HepG2 (cell line): ENCODE results near the gene GPS2. TPM values are rescaled to one million over a fixed set of nuclear protein-coding genes. Genes with fewer than 3 reads are reported as not detected.

Experiments
- ATAC-seq: fragments of 200-7000 bp; cut with Tn5 transposase; 3 replicates; pipeline ENCODE4 v1.9.1; 2020; ENCODE audit warnings: mild to moderate bottlenecking, moderate library complexity
- BruUV-seq: library from RNA; stranded (reverse); fragments of 400-500 nt; replicated peaks from 2 replicates; lab custom pipeline; 2021; lab: Mats Ljungman, UMichigan
- CTCF ChIA-PET: fragments of 300-600 bp; formaldehyde crosslinking; extraction: SDS; loops from one replicate; lab custom pipeline; 2021; ENCODE audit warnings: low total read pairs, inconsistent platforms, low intra/inter-chr PET ratio; lab: Yijun Ruan, JAX
- POLR2A ChIA-PET: fragments of 350-600 bp; sonication (Branson Sonifier 250); formaldehyde crosslinking; loops from one replicate; lab custom pipeline; 2020; ENCODE audit warnings: antibody characterized with exemption, inconsistent platforms; lab: Yijun Ruan, JAX
- DNase-seq: peaks from one replicate; pipeline ENCODE4 v3.0.0-alpha.2; 2015; ENCODE audit warnings: low spot score
- FAIRE-seq: peaks from 3 replicates; lab custom pipeline; 2011; peaks lifted over from hg19 to GRCh38; lab: Jason Lieb, UNC
- H2AFZ ChIP-seq: one replicate; pipeline ENCODE4 v1.6.1; 2011; ENCODE audit warnings: low read length, inconsistent platforms
- H3K27ac ChIP-seq: fragments of 300-600 bp; 3 replicates; pipeline ENCODE4 v1.8.0; 2011; ENCODE audit warnings: mixed run types, mild to moderate bottlenecking, mixed read lengths, low read length, inconsistent platforms; ENCODE audit not compliant: insufficient read depth; ENCODE audit errors: extremely low read length
- H3K27me3 ChIP-seq, 2 experiments: fragments of 200-600 bp in 1 of 2; 2 replicates in 1 of 2; 3 replicates in 1 of 2; pipeline versions ENCODE4 v1.6.0 to v1.8.0; 2011; ENCODE audit warnings: low read length in 2 of 2, mild to moderate bottlenecking in 2 of 2, moderate library complexity in 2 of 2, inconsistent platforms in 1 of 2; ENCODE audit not compliant: insufficient read depth in 2 of 2, control insufficient read depth in 1 of 2
- H3K36me3 ChIP-seq, 2 experiments: fragments of 200-600 bp in 1 of 2; replicated peaks in 1 of 2; 2 replicates in 1 of 2; 3 replicates in 1 of 2; pipeline versions ENCODE4 v1.5.1 to v1.8.0; 2011; ENCODE audit warnings: low read length in 2 of 2, inconsistent platforms in 1 of 2; ENCODE audit not compliant: insufficient read depth in 2 of 2, control insufficient read depth in 1 of 2
- H3K4me1 ChIP-seq: 2 replicates; pipeline ENCODE4 v1.5.1; 2012; ENCODE audit warnings: low read length, inconsistent platforms; ENCODE audit not compliant: insufficient read depth
- H3K4me2 ChIP-seq: 2 replicates; pipeline ENCODE4 v1.6.0; 2011; ENCODE audit warnings: low read depth, low read length, inconsistent platforms
- H3K4me3 ChIP-seq, 3 experiments: fragments of 200-600 bp in 1 of 3; sonication (generic), shearing (Covaris generic) in 1 of 3; replicated peaks in 1 of 3; 2 replicates each; pipeline ENCODE4 v1.5.1; 2011 to 2016; ENCODE audit warnings: low read length in 3 of 3, inconsistent platforms in 2 of 3, low read depth in 2 of 3, mild to moderate bottlenecking in 2 of 3, control low read depth in 1 of 3, mixed read lengths in 1 of 3; ENCODE audit not compliant: insufficient read depth in 1 of 3
- H3K79me2 ChIP-seq: one replicate; pipeline ENCODE4 v1.6.1; 2011; ENCODE audit warnings: low read length, inconsistent platforms; ENCODE audit not compliant: insufficient read depth
- H3K9ac ChIP-seq: 2 replicates; pipeline ENCODE4 v1.6.0; 2011; ENCODE audit warnings: mild to moderate bottlenecking, low read depth, low read length, inconsistent platforms; ENCODE audit not compliant: insufficient read depth
- H3K9me3 ChIP-seq: 2 replicates; pipeline ENCODE4 v1.5.1; 2012; ENCODE audit warnings: mild to moderate bottlenecking, low read length
- H4K20me1 ChIP-seq: 2 replicates; pipeline ENCODE4 v1.6.0; 2011; ENCODE audit warnings: inconsistent platforms, mild to moderate bottlenecking, low read length, moderate library complexity; ENCODE audit not compliant: insufficient read depth
- AGO1 ChIP-seq: fragments of 200-400 bp; formaldehyde crosslinking; IDR thresholded peaks from 2 replicates; pipeline ENCODE4 v1.6.1; 2017; ENCODE audit warnings: mild to moderate bottlenecking, low read depth, low read length, moderate library complexity; ENCODE audit not compliant: poor library complexity, severe bottlenecking
- ATF5 ChIP-seq: sonication (generic); formaldehyde crosslinking; IDR thresholded peaks from 2 replicates; pipeline ENCODE4 v1.4.0; 2020; ENCODE audit warnings: mild to moderate bottlenecking, low read depth, missing genetic modification reagents
- FOXA1 ChIP-seq, 2 experiments: fragments of 450-650 bp in 1 of 2; sonication (generic) in 1 of 2; formaldehyde crosslinking in 1 of 2; IDR thresholded peaks; 2 replicates each; pipeline versions ENCODE4 v1.4.0 to v1.6.1; 2016 to 2020; ENCODE audit warnings: missing genetic modification reagents in 1 of 2
- MIER2 ChIP-seq: IDR thresholded peaks from 2 replicates; pipeline ENCODE4 v1.6.1; 2016; ENCODE audit warnings: missing biosample characterization, missing genetic modification reagents
- POLR2A ChIP-seq, 2 experiments: IDR thresholded peaks; 2 replicates each; pipeline ENCODE4 v1.6.1; 2011; ENCODE audit warnings: low read depth in 2 of 2, low read length in 2 of 2, mild to moderate bottlenecking in 1 of 2, moderate library complexity in 1 of 2; ENCODE audit not compliant: insufficient read depth in 1 of 2
- SSRP1 ChIP-seq: IDR thresholded peaks from 2 replicates; pipeline ENCODE4 v1.6.1; 2016; ENCODE audit warnings: control low read depth
- ZC3H13 ChIP-seq: sonication (generic); formaldehyde crosslinking; IDR thresholded peaks from 2 replicates; pipeline ENCODE4 v1.8.1; 2023; ENCODE audit warnings: mild to moderate bottlenecking, missing genetic modification reagents, moderate library complexity
- ZNF670 ChIP-seq: sonication (generic); formaldehyde crosslinking; IDR thresholded peaks from 2 replicates; pipeline ENCODE4 v1.8.0; 2022; ENCODE audit warnings: mild to moderate bottlenecking, missing genetic modification reagents, borderline replicate concordance
- WGBS: methylation state at CpG from one replicate; pipeline ENCODE4 v1.1.6; 2017; ENCODE audit warnings: low lambda C conversion rate; 5-methylcytosine and 5-hydroxymethylcytosine counted together
- in situ Hi-C: cut with HindIII; loops from 2 replicates; pipeline ENCODE4 v1.10.0; 2017; ENCODE audit warnings: low pct_unique_long_range_greater_than_20kb; ENCODE audit not compliant: extremely low pct_ligation_motif_present
- intact Hi-C: fragments of 100-400 bp; cut with micrococcal nuclease; formaldehyde crosslinking; loops from one replicate; pipeline ENCODE4 v1.10.0; 2022; ENCODE audit not compliant: unreplicated experiment
- polyA plus RNA-seq, 8 experiments: library from polyadenylated mRNA; depleted of rRNA in 3 of 8; stranded (reverse) in 7 of 8; unstranded in 1 of 8; fragments of >200 nt; fragmentation: Illumina TruSeq in 4 of 8; extraction: Trizol in 4 of 8; gene quantifications; 2 replicates each; pipeline versions ENCODE4 v1.2.1 to v1.2.3, GENCODE V29; 2011 to 2016; ENCODE audit warnings: low read depth in 4 of 8, missing spikeins in 1 of 8, mixed read lengths in 1 of 8; ENCODE audit not compliant: insufficient read depth in 1 of 8
- total RNA-seq, 5 experiments: library from RNA; depleted of rRNA; stranded (reverse); fragments of >200 nt; fragmentation: Illumina TruSeq; extraction: Trizol; gene quantifications; 2 replicates each; pipeline ENCODE4 v1.2.3, GENCODE V29; 2016; ENCODE audit warnings: low read depth in 1 of 5

GPS2 gene
- total and polyA plus RNA-seq, 2 of the 13 experiments (the other 11 are each of a cell fraction or from before 2014, with no cell fraction given), result 58.0 to 59.4 TPM

- ChIA-PET CTCF (interaction anchor here (5.9 kb wide), 1 partner anchor 25 kb away, joined by 41 read pairs; no protein-coding TSS in a partner anchor), POLR2A (interaction anchor here (0.9 to 2.3 kb wide), 6 partner anchors 14 to 67 kb away, joined by 3 to 7 read pairs (median 4); partner anchors contain the start of genes SLC2A4 and TMEM256)
- no peaks in the 10 kb centered on the region for H3K9me3 ChIP-seq
- peaks cover 66% of the 10 kb centered on the region for H3K4me1 ChIP-seq
- peaks cover 0 to 11% of the 10 kb centered on the region in 2 experiments; a peak in 3 of 5 replicates for H3K27me3 ChIP-seq
- DNase-seq (no peak), FAIRE-seq (no peak), ATAC-seq (no peak)
- H2AFZ ChIP-seq, result no peak overlapping the region
- H3K27ac ChIP-seq, result no peak overlapping the region
- H3K4me2 ChIP-seq, result peak overlapping the region; percentile 28; the same call in 1 of the 2 replicates
- 67% methylated on average over 19 of the region's 19 CpGs for WGBS
- peaks cover 13% of the 10 kb centered on the region; the same call in 1 of the 2 replicates for H4K20me1 ChIP-seq
- no TSS peak for BruUV-seq
- in situ Hi-C loops (no loop called here), intact Hi-C loops (no loop called here)
- no peaks in the 10 kb centered on the region for H3K79me2 ChIP-seq
- no peak overlapping the region for H3K9ac ChIP-seq
- no peaks in the 10 kb centered on the region for H3K36me3 ChIP-seq
- no peak overlapping the region for H3K4me3 ChIP-seq
- peak; percentile 4 for TF ChIP-seq AGO1
- no peak for TF ChIP-seq ZNF670 (CRISPR knock-in tag)
- peak in 1 of 2 experiments; percentile 22; a peak in 1 of 4 replicates for TF ChIP-seq POLR2A (IDR thresholded peaks at IDR 0.05; ENCODE audit: insufficient read depth in 1 of 2, low read depth in 2 of 2, low read length in 2 of 2)
- no peak for TF ChIP-seq ATF5 (CRISPR knock-in tag)
- no peak for TF ChIP-seq MIER2
- peak; percentile 72; the same call in 1 of the 2 replicates for TF ChIP-seq ZC3H13 (CRISPR knock-in tag)
- TF ChIP-seq SSRP1 (CRISPR knock-in tag), result 0 out of 2 replicates have a peak, but pooled peaks have one; percentile 18
- TF ChIP-seq FOXA1 (IDR thresholded peaks at IDR 0.05), result no peak
- no peak for TF ChIP-seq FOXA1 (CRISPR knock-in tag; IDR thresholded peaks at IDR 0.05)
Observed at GRCh38 chr17:7348478-7349242, 33.5 kb upstream of the GPS2 start.
